GM12878 (cell line): ENCODE data around the gene YPEL2. TPM values are rescaled to one million over a fixed set of nuclear protein-coding genes. Genes with fewer than 3 reads are reported as not detected.

Source experiments
- ATAC-seq: fragments of 200-7000 bp; cut with Tn5 transposase; 3 replicates; pipeline ENCODE4 v1.9.1; 2020; ENCODE audit warnings: mild to moderate bottlenecking, moderate library complexity
- BruUV-seq: library from RNA; stranded (reverse); fragments of 400-500 nt; replicated peaks from 2 replicates; lab custom pipeline; 2021; lab: Mats Ljungman, UMichigan
- CTCF ChIA-PET: fragments of 300-600 bp; sonication (Branson Sonifier 250); formaldehyde crosslinking; extraction: SDS; loops from one replicate; lab custom pipeline; 2021; ENCODE audit warnings: inconsistent platforms; lab: Yijun Ruan, JAX
- POLR2A ChIA-PET: fragments of 350-600 bp; formaldehyde crosslinking; extraction: SDS; loops from one replicate; lab custom pipeline; 2021; ENCODE audit warnings: inconsistent platforms; lab: Charles Lee
- RAD21 ChIA-PET: fragments of 300-600 bp; sonication (Branson Sonifier 250); formaldehyde crosslinking; loops from one replicate; lab custom pipeline; 2023; ENCODE audit warnings: antibody characterized with exemption; ENCODE audit not compliant: unreplicated experiment; lab: Charles Lee
- SMC1A ChIA-PET: fragments of 300-600 bp; sonication (Branson Sonifier 250); formaldehyde crosslinking; loops from one replicate; lab custom pipeline; 2023; ENCODE audit not compliant: unreplicated experiment, uncharacterized antibody; lab: Charles Lee
- DNase-seq: peaks from one replicate; pipeline ENCODE4 v3.0.0-alpha.2; 2011; ENCODE audit warnings: low read depth, low spot score
- FAIRE-seq: peaks from 3 replicates; lab custom pipeline; 2011; peaks lifted over from hg19 to GRCh38; lab: Jason Lieb, UNC
- H2AFZ ChIP-seq: 2 replicates; pipeline ENCODE4 v1.6.0; 2011; ENCODE audit warnings: low read depth, low read length, control low read depth; ENCODE audit not compliant: control insufficient read depth
- H3K27ac ChIP-seq: 2 replicates; pipeline ENCODE4 v1.5.1; 2011; ENCODE audit warnings: control low read depth; ENCODE audit not compliant: control insufficient read depth, insufficient read depth
- H3K27me3 ChIP-seq, 2 experiments: replicated peaks in 1 of 2; 2 replicates each; pipeline versions ENCODE4 v1.6.0 to v1.6.1; 2011; ENCODE audit warnings: low read length in 1 of 2; ENCODE audit not compliant: control insufficient read depth in 2 of 2, insufficient read depth in 2 of 2
- H3K36me3 ChIP-seq, 2 experiments: 2 replicates each; pipeline ENCODE4 v1.5.1; 2011; ENCODE audit warnings: low read length in 1 of 2; ENCODE audit not compliant: control insufficient read depth in 2 of 2, insufficient read depth in 2 of 2
- H3K4me1 ChIP-seq: 2 replicates; pipeline ENCODE4 v1.6.1; 2011; ENCODE audit warnings: mild to moderate bottlenecking, low read length, moderate library complexity, mixed read lengths; ENCODE audit not compliant: control insufficient read depth, insufficient read depth
- H3K4me2 ChIP-seq: 2 replicates; pipeline ENCODE4 v1.6.0; 2011; ENCODE audit warnings: control low read depth; ENCODE audit not compliant: control insufficient read depth, insufficient read depth
- H3K4me3 ChIP-seq: fragments of 200-600 bp; sonication (generic); 2 replicates; pipeline ENCODE4 v1.5.1; 2016
- H3K79me2 ChIP-seq: 2 replicates; pipeline ENCODE4 v1.6.0; 2011; ENCODE audit warnings: low read length; ENCODE audit not compliant: control insufficient read depth, insufficient read depth
- H3K9ac ChIP-seq: 2 replicates; pipeline ENCODE4 v1.8.0; 2011; ENCODE audit warnings: low read length, control low read depth, mixed read lengths; ENCODE audit not compliant: control insufficient read depth, insufficient read depth
- H3K9me3 ChIP-seq: replicated peaks from 3 replicates; pipeline ENCODE4 v1.5.1; 2011; ENCODE audit warnings: mild to moderate bottlenecking, low read length; ENCODE audit not compliant: control insufficient read depth, insufficient read depth
- H4K20me1 ChIP-seq: 2 replicates; pipeline ENCODE4 v1.6.0; 2011; ENCODE audit not compliant: control insufficient read depth, insufficient read depth
- BACH1 ChIP-seq: fragments of 450-650 bp; IDR thresholded peaks from 2 replicates; pipeline ENCODE4 v1.6.1; 2017; ENCODE audit warnings: mild to moderate bottlenecking, borderline replicate concordance
- CHD4 ChIP-seq: fragments of 200-600 bp; sonication (generic); IDR thresholded peaks from 2 replicates; pipeline ENCODE4 v1.6.1; 2016; ENCODE audit warnings: mild to moderate bottlenecking
- CREB1 ChIP-seq: IDR thresholded peaks from 2 replicates; pipeline ENCODE4 v1.6.1; 2012; ENCODE audit warnings: low read depth, mild to moderate bottlenecking, inconsistent platforms
- DPF2 ChIP-seq: fragments of 450-650 bp; IDR thresholded peaks from 2 replicates; pipeline ENCODE4 v1.6.1; 2017; ENCODE audit warnings: mild to moderate bottlenecking
- EED ChIP-seq: sonication (generic); IDR thresholded peaks from 2 replicates; pipeline ENCODE4 v1.6.1; 2016; ENCODE audit warnings: antibody characterized with exemption, low read depth
- GATAD2B ChIP-seq: fragments of 450-650 bp; conservative IDR thresholded peaks from 2 replicates; pipeline ENCODE4 v1.6.1; 2017; ENCODE audit warnings: low read depth, mild to moderate bottlenecking, moderate library complexity
- KLF5 ChIP-seq: fragments of 450-650 bp; IDR thresholded peaks from 2 replicates; pipeline ENCODE4 v1.6.1; 2014; ENCODE audit warnings: mild to moderate bottlenecking; ENCODE audit not compliant: partially characterized antibody
- MEF2A ChIP-seq: IDR thresholded peaks from 2 replicates; pipeline ENCODE4 v1.6.1; 2011; ENCODE audit warnings: low read depth, mild to moderate bottlenecking, low read length, moderate library complexity; ENCODE audit not compliant: insufficient read depth
- NFIC ChIP-seq: IDR thresholded peaks from 2 replicates; pipeline ENCODE4 v1.6.1; 2012; ENCODE audit warnings: low read depth, mild to moderate bottlenecking, inconsistent platforms, low read length, moderate library complexity
- NFYB ChIP-seq: IDR thresholded peaks from 2 replicates; pipeline ENCODE4 v1.6.1; 2011; ENCODE audit warnings: low read depth, mild to moderate bottlenecking, low read length, improper control_type of control experiment, moderate library complexity; ENCODE audit not compliant: insufficient read depth
- PAX8 ChIP-seq: fragments of 450-650 bp; IDR thresholded peaks from 2 replicates; pipeline ENCODE4 v1.6.1; 2017; ENCODE audit warnings: mild to moderate bottlenecking, moderate library complexity
- POLR2AphosphoS2 ChIP-seq: IDR thresholded peaks from 2 replicates; pipeline ENCODE4 v1.6.1; 2011; ENCODE audit warnings: low read depth, mild to moderate bottlenecking, low read length, improper control_type of control experiment, moderate library complexity
- TARDBP ChIP-seq: IDR thresholded peaks from 2 replicates; pipeline ENCODE4 v1.6.1; 2016; ENCODE audit warnings: borderline replicate concordance
- TCF12 ChIP-seq: IDR thresholded peaks from 2 replicates; pipeline ENCODE4 v1.6.1; 2011; ENCODE audit warnings: low read depth, mild to moderate bottlenecking, low read length
- WGBS: methylation state at CpG from one replicate; pipeline ENCODE4 v1.1.6; 2016; ENCODE audit warnings: low lambda C conversion rate; ENCODE audit not compliant: insufficient replicate concordance, insufficient coverage; ENCODE audit errors: missing lambda C conversion rate; 5-methylcytosine and 5-hydroxymethylcytosine counted together
- in situ Hi-C: fragments of 300-500 bp; cut with MboI; formaldehyde crosslinking; loops from 9 replicates; pipeline ENCODE4 v1.14.3; 2018; ENCODE audit warnings: mixed read lengths
- intact Hi-C: fragments of 100-400 bp; cut with micrococcal nuclease; formaldehyde crosslinking; loops from one replicate; pipeline ENCODE4 v1.14.2; 2022; ENCODE audit not compliant: unreplicated experiment
- polyA plus RNA-seq, 11 experiments: library from polyadenylated mRNA; depleted of rRNA in 4 of 11; unstranded in 6 of 11; stranded (reverse) in 5 of 11; fragments of >200 nt; fragmentation: Nextera tagmentation in 4 of 11; fragmentation: Illumina TruSeq in 1 of 11; extraction: Ambion mirVana in 4 of 11; extraction: Trizol in 1 of 11; gene quantifications; 1 replicate in 1 of 11; 2 replicates in 10 of 11; pipeline versions ENCODE4 v1.2.1 to v1.2.3, GENCODE V29; 2011 to 2016; ENCODE audit warnings: inconsistent platforms in 2 of 11, missing spikeins in 2 of 11, low read depth in 1 of 11
- total RNA-seq, 4 experiments: library from RNA; depleted of rRNA in 3 of 4; stranded (reverse); fragments of >200 nt in 3 of 4; fragmentation: Illumina TruSeq in 1 of 4; extraction: Trizol in 1 of 4; gene quantifications; 2 replicates each; pipeline versions ENCODE4 v1.2.1 to v1.2.3, GENCODE V29; 2013 to 2021

The YPEL2 gene
- total and polyA plus RNA-seq, 10 of the 15 experiments (the other 5 are each of a cell fraction or from before 2014, with no cell fraction given), result 0.11 to 8.1 (median 0.48) TPM

GRCh38 chr17:59372138-59372751 lies 40.8 kb downstream of the YPEL2 start (continued):
- peak; percentile 76; the same call in 1 of the 2 replicates for TF ChIP-seq GATAD2B
- no peak for TF ChIP-seq KLF5
- no peak for TF ChIP-seq CHD4
- TF ChIP-seq BACH1, result peak; percentile 14; the same call in 1 of the 2 replicates
- 0 out of 2 replicates have a peak, but pooled peaks have one; percentile 20 for TF ChIP-seq MEF2A
- TF ChIP-seq EED, result peak; percentile 97

- 0 out of 2 replicates have a peak overlapping the region, but pooled peaks have one; percentile 1 for H3K4me2 ChIP-seq
- POLR2A ChIA-PET, result interaction anchor here (0.6 kb wide), 1 partner anchor 9 kb away, joined by 5 read pairs; no protein-coding TSS in a partner anchor
Observed at GRCh38 chr17:59373882-59374495, 42.5 kb downstream of the YPEL2 start.

More at GRCh38 chr17:59373882-59374495, 42.5 kb downstream of the YPEL2 start:
- Histone ChIP-seq H3K79me2 (no peaks in the 10 kb centered on the region), H2AFZ (0 out of 2 replicates have a peak overlapping the region, but pooled peaks have one; percentile 2), H3K9ac (no peak overlapping the region), H3K27me3 (no peaks in the 10 kb centered on the region), H3K4me3 (no peak overlapping the region), H3K27ac (peak overlapping the region; percentile 64; the same call in 1 of the 2 replicates), H3K9me3 (no peaks in the 10 kb centered on the region; the same call in 2 of the 3 replicates), H4K20me1 (no peaks in the 10 kb centered on the region), H3K36me3 (no peaks in the 10 kb centered on the region), H3K4me1 (peaks cover 60% of the 10 kb centered on the region)
- in situ Hi-C loops (no loop called here), intact Hi-C loops (loop anchor here (5.0 kb wide), 1 partner anchor 42 kb away; the partner anchor contains the start of gene YPEL2)
- DNase-seq, result no peak
- ChIA-PET CTCF (interaction anchor here (1.1 to 1.3 kb wide), 2 partner anchors 44 kb away, joined by 4 to 5 read pairs; no protein-coding TSS in a partner anchor), RAD21 (interaction anchor here (1.0 to 2.0 kb wide), 2 partner anchors 45 to 66 kb away, joined by 3 to 4 read pairs; no protein-coding TSS in a partner anchor), SMC1A (interaction anchor here (0.6 to 4.6 kb wide), 6 partner anchors 9 to 715 kb away, joined by 3 to 25 read pairs (median 4); no protein-coding TSS in a partner anchor)
- BruUV-seq, result no TSS peak
- FAIRE-seq, result no peak
- WGBS, result 27% methylated on average over 5 of the region's 5 CpGs
- TF ChIP-seq PAX8 (no peak), NFYB (no peak), TARDBP (no peak), CREB1 (no peak), POLR2AphosphoS2 (no peak), NFIC (no peak), DPF2 (no peak), TCF12 (no peak)
- no peak for ATAC-seq
